ENCODE data around the gene CDK16. TPM values are rescaled to one million over a fixed set of nuclear protein-coding genes. Genes with fewer than 3 reads are reported as not detected.

CDK16 gene
- polyA plus RNA-seq, 1 donor (not counting 4 experiments of a cell fraction or from before 2014, with no cell fraction given), result 79.3 TPM

GRCh38 chrX:47187106-47187677 lies 31.3 kb upstream of the CDK16 start:
- TF ChIP-seq CTCF (optimal IDR thresholded peaks at IDR 0.05 in 1 of 3, IDR thresholded peaks at IDR 0.05 in 1 of 3, conservative IDR thresholded peaks at IDR 0.05 in 1 of 3; ENCODE audit: extremely low read depth in 1 of 3, insufficient read depth in 2 of 3, low read length in 3 of 3), result no peak
- no peak for TF ChIP-seq EZH2 (IDR thresholded peaks at IDR 0.05; ENCODE audit: low read length)
- Histone ChIP-seq H3K79me2 (ENCODE audit: control insufficient read depth, insufficient read depth, low read length) (peaks cover 7% of the 10 kb centered on the region), H3K27ac (ENCODE audit: control insufficient read depth, insufficient read depth, low read length) (no peak overlapping the region), H3K4me3 (ENCODE audit: control insufficient read depth in 2 of 3, extremely low read depth in 1 of 3, insufficient read depth in 2 of 3, low read depth in 1 of 3, low read length in 3 of 3) (no peak overlapping the region), H3K4me1 (ENCODE audit: control insufficient read depth, extremely low read depth, insufficient read depth, low read length) (peaks cover 11% of the 10 kb centered on the region), H2AFZ (ENCODE audit: control insufficient read depth, low read length) (no peak overlapping the region), H3K9me1 (ENCODE audit: control insufficient read depth, extremely low read depth, insufficient read depth, low read length) (no peaks in the 10 kb centered on the region), H3K36me3 (ENCODE audit: control insufficient read depth in 2 of 2, extremely low read depth in 1 of 2, insufficient read depth in 2 of 2, low read length in 2 of 2) (peaks cover 0 to 5% of the 10 kb centered on the region in 2 experiments), H3K4me2 (ENCODE audit: control insufficient read depth, extremely low read depth, insufficient read depth, low read depth, low read length) (no peak overlapping the region), H3K9ac (ENCODE audit: control insufficient read depth, extremely low read depth, insufficient read depth, low read length) (no peak overlapping the region), H3K27me3 (ENCODE audit: control insufficient read depth, extremely low read depth, insufficient read depth, low read length) (no peaks in the 10 kb centered on the region), H3K9me3 (ENCODE audit: control insufficient read depth, low read depth, low read length) (no peaks in the 10 kb centered on the region), H4K20me1 (ENCODE audit: control insufficient read depth, extremely low read depth, insufficient read depth, low read length) (no peaks in the 10 kb centered on the region)
- dilution Hi-C loops (cut with MboI; ENCODE audit: extremely low pct_ligation_motif_present, low sequenced_read_pairs), result no loop called here
- no peak for DNase-seq (ENCODE audit: low read depth, low spot score)
- no peak for FAIRE-seq

- H3K9me1 ChIP-seq (ENCODE audit: control insufficient read depth, extremely low read depth, insufficient read depth, low read length), result no peaks in the 10 kb centered on the region
- dilution Hi-C loops (cut with MboI; ENCODE audit: extremely low pct_ligation_motif_present, low sequenced_read_pairs), result no loop called here
Measured at GRCh38 chrX:47189906-47190305, 28.6 kb upstream of the CDK16 start.

More at GRCh38 chrX:47189906-47190305, 28.6 kb upstream of the CDK16 start:
- no peak overlapping the region for H2AFZ ChIP-seq (ENCODE audit: control insufficient read depth, low read length)
- H3K27ac ChIP-seq (ENCODE audit: control insufficient read depth, insufficient read depth, low read length), result no peak overlapping the region
- TF ChIP-seq CTCF (optimal IDR thresholded peaks at IDR 0.05 in 1 of 3, IDR thresholded peaks at IDR 0.05 in 1 of 3, conservative IDR thresholded peaks at IDR 0.05 in 1 of 3; ENCODE audit: extremely low read depth in 1 of 3, insufficient read depth in 2 of 3, low read length in 3 of 3) (no peak), EZH2 (IDR thresholded peaks at IDR 0.05; ENCODE audit: low read length) (no peak)
- peak overlapping the region; percentile 80 for H3K4me2 ChIP-seq (ENCODE audit: control insufficient read depth, extremely low read depth, insufficient read depth, low read depth, low read length)
- peaks cover 0 to 6% of the 10 kb centered on the region in 2 experiments for H3K36me3 ChIP-seq (ENCODE audit: control insufficient read depth in 2 of 2, extremely low read depth in 1 of 2, insufficient read depth in 2 of 2, low read length in 2 of 2)
- H3K27me3 ChIP-seq (ENCODE audit: control insufficient read depth, extremely low read depth, insufficient read depth, low read length), result no peaks in the 10 kb centered on the region
- DNase-seq (ENCODE audit: low read depth, low spot score), result no peak
- H3K9ac ChIP-seq (ENCODE audit: control insufficient read depth, extremely low read depth, insufficient read depth, low read length), result no peak overlapping the region
- peaks cover 20% of the 10 kb centered on the region for H3K79me2 ChIP-seq (ENCODE audit: control insufficient read depth, insufficient read depth, low read length)
- no peak for FAIRE-seq
- H3K9me3 ChIP-seq (ENCODE audit: control insufficient read depth, low read depth, low read length), result no peaks in the 10 kb centered on the region
- no peaks in the 10 kb centered on the region for H4K20me1 ChIP-seq (ENCODE audit: control insufficient read depth, extremely low read depth, insufficient read depth, low read length)
- peaks cover 25% of the 10 kb centered on the region for H3K4me1 ChIP-seq (ENCODE audit: control insufficient read depth, extremely low read depth, insufficient read depth, low read length)
- H3K4me3 ChIP-seq (ENCODE audit: control insufficient read depth in 2 of 3, extremely low read depth in 1 of 3, insufficient read depth in 2 of 3, low read depth in 1 of 3, low read length in 3 of 3), result no peak overlapping the region

Measured in keratinocyte (primary cell).